Activated T-cell treated with anti-CD3 and anti-CD28 coated beads for 4 hours (primary cell): Measurements from ENCODE around the gene NEDD4L.

Source experiments
- DNase-seq: peaks from one replicate; pipeline ENCODE4 v3.0.0-alpha.2; 2020

NEDD4L gene

DNA sequence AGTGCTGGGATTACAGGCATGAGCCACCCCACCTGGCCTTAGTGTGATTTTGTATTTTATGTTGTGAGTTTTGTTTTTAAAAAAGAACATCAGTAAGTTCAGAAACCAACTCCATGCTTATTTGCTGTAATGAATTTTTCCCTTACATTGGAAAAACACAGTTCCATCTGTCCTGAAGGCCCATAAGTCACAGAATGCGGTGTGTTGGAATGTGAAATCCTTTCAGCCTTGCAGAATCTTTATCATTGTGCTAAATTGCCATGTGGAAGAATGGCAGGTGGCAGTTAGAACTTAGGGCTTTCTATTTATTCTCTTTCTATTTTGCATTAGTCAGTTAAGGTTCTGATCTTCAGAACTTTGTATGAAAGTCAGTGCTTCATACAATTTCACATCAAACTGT lies 52.6 kb downstream of the NEDD4L start:
- no peak for DNase-seq

DNA sequence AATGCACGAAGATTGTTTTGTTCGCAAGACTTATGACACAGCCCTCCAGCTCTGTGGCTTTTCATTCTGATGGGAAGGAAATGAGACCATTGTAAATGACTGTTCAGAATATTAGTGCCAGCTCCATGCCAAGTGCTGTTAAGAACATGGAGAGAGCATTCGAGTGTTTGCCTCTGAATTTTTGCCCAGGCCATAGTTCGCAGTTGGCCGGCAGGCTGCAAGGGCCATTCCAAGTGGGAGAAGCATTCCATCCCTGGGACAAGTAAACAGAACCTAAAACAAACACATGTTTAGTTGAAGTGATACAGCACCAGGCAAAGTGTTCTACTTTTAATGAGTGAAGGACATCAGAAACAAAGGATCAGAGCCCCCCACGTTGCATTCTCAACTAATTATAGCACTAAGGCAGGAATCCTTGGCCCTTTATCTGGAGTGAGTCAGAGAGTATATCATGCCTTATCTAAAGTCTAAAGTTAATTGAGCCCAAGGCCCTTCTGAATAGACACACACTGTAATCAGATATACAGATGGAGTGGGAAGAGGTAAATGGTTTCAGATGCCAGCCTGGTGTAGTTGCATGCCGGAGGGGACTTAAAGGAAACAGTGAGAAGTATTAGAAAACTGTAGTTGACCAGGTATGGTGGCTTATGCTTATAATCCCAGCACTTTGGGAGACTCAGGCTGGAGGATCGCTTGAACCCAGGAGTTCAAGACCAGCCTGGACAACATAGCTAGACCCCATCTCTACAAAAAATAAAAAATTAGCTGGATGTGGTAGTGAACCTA lies 53.3 kb downstream of the NEDD4L start:
- DNase-seq: no peak

DNA sequence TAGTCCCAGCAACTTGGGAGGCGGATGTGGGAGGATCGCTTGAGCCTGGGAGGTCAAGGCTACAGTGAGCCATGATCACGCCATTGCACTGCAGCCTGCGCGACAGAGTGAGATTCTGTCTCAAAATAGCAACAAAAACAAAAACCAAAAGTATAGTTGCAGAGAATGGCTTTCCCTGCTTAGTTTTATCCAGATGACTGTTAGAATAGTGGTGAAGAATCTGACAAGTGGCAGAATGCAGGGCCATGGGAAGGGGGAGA lies 53.8 kb downstream of the NEDD4L start:
- DNase-seq: no peak

DNA sequence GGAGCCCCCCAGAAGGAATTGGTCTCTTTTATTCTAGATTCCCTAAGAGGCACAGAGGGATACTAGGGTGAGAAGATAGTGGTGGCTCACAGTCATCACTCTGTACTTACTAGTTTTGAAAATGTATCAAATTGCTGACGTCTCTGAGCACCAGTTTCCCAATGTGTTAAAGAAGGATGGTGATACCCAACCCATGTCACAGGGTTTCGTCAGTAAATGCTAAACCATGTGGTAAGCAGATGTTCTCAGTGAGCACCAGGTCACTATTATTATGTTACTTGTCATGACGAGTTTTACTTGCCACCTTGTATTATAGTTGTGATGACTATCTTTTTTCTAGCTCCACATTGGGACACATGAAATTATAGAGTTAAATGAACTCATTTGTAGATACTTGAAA lies 54.7 kb downstream of the NEDD4L start:
- no peak for DNase-seq

DNA sequence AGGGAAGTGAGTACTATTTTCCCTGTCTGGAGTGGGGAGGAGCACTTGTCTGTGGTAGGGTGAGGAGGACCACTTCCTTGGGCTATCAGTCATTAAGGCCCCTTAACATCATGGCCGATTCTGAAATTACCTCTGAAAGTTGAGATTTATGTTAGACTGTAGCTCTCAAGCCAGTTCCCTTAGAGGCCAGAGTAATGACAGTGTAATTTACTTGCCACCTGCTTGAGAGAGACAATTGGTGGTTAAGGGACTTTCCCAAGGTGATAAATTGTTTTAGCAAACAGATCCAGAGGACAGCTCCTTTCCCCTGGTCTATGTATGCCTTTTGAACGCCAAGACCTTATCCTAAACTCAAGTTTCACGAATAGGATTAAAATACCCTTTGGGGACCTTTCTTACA lies 56.1 kb downstream of the NEDD4L start:
- DNase-seq: no peak

DNA sequence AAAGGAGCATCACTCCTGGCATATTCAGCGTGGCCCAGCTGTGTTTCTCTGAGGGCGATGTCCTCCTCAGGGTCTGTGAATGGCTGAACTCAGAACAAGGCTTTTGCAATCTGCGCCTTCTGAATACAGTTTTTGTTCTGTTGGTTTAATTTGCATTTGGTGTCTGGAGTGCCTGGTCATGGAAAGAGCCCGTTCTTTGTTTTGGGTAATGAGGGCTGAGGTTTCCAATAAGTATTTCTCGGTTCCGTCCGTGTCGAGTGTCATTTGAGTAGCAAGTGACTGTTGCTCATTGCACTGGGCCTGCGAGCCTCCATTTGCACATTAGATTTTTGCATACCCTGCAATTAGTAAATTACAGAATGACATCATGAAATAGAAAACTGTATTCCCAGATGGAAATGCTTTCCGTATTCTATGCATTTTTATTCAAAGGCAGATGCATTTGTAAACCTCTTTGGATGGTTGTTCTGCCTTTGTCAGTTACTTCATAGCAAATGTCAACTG lies 57.3 kb downstream of the NEDD4L start:
- DNase-seq: no peak

DNA sequence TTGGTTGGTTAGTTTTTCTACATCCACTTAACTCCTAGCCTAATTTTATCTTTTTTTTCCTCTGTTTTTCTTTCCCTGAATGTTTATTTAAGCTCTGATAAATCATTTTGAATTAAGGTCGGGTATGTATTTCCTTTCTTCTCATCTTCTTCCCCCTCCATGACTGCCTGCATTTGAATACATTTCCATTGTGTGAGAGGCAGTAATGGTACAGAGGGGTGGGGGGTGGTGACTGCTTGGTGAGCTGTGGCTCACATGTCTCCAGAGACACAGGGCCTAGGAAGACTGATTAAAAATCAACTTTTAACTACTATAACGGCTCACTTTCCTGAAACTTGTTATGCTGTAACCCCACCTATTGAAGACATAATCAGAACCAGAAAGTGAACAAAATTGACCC lies 58.0 kb downstream of the NEDD4L start:
- no peak for DNase-seq

DNA sequence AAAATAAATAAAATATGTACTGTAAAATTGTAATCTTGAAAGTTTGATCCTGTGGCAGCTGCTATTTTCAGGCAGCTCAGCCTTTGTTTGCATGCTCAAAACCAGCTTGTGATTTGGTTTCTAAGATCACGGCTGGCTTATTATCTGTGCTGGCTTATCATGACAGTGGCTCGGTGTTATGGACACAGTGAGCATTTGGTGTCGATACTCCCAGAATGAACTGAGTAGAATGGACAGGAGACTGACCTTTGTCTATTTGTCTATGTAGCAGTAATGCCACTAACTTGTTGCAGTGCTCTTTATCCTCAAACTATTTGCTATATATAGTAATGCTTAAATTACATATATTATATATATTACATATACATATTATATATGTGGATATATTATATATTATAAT lies 58.8 kb downstream of the NEDD4L start:
- DNase-seq: no peak

DNA sequence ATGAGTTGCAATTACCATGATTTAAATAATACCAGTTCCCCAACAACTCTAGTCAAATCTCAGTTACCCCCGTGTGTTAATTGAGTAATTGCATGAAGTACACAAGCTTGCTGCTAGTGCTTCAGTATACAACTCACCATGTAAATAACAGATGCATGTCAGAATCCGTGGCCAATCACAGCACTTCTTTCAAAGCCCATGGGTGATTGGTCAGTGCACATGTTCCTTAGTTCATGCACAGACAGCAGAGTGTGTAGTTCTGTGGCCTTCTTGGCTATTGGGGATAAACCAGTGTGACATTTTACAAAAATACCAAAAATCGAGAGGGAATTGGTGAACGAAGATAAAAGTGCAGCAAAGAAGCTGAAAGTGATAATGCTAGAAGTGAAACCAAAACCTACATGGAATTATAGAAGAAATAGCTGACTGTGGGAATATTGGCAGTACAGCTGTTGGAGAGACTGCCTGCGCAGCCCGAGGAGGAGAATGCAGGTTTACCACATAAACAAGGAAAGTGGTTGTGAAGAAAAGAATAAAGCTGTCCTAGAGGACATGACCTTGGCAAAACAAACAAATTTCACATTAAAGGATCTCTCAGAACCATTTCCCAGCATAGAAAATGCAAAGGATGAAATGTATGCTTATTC lies 59.4 kb downstream of the NEDD4L start:
- DNase-seq: no peak

DNA sequence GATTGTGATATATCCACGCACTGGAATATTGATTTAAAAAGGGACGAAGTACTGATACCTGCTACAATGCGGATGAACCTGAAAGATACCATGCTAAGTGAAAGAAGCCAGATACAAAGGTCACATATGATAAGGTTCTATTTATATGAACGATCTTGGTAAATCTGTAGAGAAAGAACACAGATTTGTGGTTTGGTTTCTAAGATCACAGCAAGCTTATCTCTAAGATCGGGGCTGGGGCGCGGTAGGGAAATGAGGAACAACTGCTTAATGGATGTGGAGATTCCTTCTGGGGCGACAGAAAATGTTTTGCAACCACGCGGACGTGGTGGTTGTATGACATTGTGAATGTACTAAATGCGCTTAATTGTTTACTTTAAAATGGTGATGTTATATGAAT lies 60.1 kb downstream of the NEDD4L start:
- DNase-seq: no peak

DNA sequence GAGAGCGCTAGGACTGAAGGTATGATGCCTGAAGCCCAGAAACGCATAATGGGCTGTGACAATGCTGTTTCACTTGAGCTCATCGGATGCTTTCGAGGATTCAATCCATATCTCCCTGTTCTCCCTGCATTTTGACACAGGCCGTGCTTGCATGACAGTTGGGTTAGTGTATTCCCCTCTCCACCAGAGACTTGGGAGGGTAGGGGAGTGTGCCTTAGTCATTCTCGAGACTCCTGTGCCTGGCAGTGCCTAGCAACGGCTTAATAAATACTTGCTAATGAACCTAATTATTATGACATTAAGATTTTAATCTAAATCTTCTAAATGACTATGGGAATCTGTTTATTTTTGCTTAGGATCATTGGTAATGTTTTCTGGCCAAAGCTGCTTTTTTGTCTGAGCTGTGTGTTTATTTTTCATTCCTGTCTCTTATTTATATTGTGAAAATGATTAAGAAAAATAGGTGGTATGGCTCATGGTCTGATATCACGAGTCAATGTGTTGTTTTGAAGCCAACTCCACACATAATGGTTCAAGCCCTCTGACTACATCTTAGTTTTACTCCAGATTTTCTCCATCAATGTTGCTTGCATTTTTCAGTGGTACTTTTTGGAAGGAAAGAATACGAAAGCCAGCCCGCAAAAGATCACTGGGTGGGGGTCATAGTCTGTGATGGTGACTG lies 61.3 kb downstream of the NEDD4L start:
- DNase-seq: no peak

DNA sequence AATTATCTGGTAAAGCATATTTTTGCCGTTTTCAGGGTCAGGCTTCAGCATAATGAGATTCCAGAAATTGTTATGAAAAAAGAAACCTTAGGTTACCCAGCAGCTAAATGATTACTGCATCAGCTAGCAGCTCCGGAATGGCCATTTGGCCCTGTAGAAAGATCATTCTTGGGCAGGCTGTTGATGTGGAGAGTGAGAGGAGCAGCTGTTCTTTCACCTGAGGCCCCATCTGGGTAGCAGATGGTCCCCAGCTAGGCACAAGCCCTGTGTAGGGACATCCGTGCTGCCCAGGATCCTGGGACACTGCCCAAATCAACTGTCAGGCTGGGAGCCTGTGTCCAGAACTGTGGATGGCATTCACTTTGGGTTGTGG lies 61.8 kb downstream of the NEDD4L start:
- DNase-seq: no peak

DNA sequence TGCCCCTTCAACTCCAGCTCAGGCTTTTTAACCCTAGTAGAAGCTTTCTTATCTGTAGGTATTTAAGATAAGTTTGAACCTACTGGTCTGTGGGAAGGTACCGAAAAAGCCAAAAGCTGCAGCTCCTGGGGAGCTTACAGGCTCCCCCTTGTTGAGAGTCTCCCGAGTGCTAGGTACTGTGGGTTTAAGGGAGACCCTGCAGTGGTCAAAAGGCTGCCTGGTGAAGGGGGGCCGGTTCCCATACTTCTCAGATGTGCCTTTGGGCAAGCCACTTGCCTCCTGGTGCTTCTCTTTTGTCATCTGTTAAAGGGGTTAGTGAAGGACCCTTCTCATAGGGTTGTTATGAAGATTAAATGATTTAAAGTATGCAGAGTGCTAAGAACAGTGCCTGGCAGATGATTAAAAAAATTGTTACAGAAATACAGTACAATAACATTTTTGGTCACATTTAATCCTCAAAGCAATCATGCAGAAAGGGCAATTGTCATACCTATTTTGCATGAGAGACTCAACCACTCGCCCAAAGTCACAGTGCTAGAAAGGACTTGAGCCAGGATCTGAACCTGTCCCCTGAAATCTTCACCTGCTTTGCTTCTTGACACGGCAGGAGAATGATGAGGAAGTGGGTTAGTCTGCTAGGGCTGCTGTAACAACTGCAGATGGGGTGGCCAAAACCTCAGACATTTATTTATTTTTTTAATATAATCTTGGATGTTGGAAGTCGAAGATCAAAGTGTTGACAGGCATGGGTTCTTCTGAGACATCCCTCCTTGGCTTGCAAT lies 62.5 kb downstream of the NEDD4L start:
- no peak for DNase-seq

DNA sequence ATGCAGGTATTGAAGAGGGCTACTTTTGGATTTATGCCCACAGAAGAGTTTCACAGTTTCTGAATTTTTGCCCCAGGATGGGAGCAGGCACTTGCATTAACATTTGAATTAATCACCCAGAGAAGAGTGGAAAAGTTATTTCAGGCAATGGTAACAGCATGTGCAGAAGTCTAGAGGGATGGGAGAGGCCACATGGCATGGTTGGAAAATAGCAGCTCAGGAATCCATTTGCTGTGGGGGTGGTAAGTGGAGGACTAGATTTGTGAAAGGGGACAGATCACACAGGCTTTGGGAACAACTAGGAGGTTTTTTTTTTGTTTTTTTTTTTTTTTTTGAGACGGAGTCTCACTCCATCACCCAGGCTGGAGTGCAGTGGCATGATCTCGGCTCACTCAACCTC lies 65.2 kb downstream of the NEDD4L start:
- DNase-seq: no peak

DNA sequence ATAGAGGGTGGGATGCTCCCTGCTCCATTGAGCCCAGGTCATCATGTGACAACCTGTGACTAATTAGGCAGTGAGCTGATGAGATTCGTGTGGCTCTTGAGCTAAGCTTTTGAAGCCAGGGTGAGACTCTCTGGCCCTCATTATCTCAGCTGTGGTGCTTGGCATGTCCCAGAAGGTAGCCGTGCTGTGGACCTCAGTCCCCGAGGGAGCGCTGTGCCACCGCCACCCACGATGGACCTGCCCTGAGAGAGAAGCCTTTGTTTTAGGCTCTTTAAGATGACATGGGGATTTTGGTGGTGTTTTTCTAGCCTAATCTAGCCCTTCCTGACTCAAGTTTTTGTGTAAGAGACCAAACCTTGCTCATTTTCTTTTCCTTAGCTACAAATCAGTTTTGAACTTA lies 66.4 kb downstream of the NEDD4L start:
- DNase-seq: no peak

DNA sequence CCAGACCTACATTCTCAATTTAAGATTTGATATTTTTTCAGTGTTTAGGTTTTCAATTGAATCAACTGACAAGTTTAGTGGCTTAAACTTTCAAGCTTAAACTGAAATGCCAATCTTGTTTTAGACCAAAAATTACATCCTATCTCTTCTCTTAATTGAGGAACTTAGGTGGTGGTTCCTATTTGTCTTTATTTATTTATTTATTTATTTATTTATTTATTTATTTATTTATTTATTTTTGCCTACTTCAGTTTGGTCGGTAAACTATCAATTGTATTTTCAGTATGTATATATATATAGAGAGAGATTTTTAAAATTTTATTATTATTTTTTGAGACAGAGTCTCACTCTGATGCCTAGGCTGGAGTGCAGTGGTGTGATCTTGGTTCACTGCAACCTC lies 68.1 kb downstream of the NEDD4L start:
- no peak for DNase-seq

DNA sequence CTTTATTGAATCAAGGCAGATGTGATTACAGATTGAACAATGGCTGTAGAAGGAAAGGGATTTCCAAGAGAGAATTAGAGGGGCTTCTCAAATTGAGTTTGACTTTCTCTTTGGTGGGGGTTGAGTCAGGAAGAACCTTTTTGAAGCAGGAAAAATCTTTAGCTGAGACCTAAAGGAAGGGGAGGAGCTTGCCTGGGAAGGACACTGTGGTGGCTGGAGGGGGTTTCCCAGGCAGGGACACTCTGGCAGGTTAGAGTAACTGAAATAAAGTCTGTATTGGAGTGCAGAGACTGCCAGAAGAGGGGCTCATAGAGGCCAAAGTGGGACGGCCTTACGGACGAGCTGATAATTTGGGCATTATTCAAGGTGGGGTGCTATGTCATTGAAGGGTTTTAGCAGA lies 69.3 kb downstream of the NEDD4L start:
- DNase-seq: no peak

DNA sequence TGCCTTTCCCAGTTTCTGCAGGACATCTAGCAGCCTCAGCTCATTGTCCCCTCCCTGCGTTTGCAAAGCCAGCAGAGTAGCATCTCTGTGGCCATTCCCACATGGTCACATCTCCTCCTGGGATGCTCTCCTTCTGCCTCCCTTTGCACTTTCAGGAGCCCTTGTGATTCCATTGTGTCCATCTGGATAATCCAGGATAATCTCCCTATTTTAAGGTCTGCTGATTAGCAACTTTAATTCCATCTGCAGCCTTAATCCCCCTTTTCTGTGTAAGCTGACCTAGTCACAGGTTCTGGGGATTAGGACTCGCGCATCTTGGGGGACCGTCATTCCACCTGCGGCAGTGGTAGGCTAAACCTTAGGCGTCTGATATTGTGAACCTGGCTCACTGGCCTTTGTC lies 70.7 kb downstream of the NEDD4L start:
- no peak for DNase-seq

DNA sequence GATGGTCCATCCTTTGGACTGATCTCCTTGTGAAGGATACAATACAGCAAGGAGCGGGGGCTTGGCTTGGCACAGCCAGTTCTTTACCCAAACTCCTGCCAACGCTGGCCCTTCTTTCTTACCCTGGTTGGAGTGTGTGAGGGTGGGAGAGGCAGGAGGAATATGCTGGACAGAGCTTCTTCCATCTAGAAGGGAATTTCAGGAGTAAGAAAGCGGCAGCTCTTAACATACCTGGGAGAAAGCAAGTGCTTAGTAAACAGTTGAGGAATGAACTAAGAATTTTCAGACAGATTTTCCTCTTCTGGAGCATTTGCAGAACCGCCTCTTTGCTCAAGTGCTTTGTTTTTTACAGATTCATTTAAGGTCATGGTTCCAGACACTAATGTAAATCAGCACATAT lies 72.8 kb downstream of the NEDD4L start:
- no peak for DNase-seq

DNA sequence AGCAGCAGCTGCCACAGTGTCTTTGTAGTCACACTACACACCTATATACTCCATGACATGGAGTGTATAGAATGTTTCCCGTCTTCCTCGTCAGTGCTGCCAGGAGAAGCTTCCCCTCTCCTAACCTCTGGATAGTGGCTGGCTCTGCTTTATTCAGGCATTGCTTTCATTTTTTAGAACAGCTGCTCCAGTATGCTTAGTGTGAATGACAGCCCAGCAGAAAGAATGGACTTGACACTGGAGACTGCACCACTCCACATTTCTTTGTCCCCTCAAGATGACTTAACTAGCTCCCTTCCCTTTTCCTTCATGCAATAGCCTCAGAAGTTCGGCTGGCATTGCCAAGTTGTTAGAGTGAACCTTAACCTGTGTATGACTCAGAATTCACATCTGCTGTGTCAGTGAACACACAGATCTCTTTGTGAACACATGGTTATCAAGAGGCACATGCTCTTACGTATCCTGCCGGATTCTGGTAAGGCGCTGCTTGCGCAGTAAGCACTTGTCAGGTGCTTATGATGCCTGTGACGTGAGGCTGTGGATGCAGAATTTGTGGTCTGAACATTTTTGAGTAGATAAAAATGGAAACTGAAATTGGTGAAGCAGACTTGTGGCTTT lies 73.9 kb downstream of the NEDD4L start:
- no peak for DNase-seq

DNA sequence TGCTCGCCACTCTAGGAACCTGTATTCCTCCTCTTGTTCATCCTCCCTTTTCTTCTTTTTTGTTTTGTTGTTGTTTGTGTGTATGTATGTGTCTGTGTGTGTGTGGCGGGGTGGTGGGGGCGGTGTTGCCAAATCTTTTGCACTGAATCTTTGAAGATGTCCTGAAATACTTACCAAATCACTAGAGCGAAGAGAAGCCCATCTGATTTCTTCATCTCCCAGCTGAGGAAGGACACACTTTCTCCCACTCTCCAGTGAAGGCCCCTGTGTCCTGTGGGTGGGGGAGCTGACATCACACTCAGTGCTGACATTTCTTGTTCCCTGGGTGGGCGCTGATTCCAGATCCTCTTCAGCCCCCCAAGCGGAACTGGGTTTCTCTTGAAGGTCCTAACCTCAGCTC lies 74.5 kb downstream of the NEDD4L start:
- DNase-seq: no peak

DNA sequence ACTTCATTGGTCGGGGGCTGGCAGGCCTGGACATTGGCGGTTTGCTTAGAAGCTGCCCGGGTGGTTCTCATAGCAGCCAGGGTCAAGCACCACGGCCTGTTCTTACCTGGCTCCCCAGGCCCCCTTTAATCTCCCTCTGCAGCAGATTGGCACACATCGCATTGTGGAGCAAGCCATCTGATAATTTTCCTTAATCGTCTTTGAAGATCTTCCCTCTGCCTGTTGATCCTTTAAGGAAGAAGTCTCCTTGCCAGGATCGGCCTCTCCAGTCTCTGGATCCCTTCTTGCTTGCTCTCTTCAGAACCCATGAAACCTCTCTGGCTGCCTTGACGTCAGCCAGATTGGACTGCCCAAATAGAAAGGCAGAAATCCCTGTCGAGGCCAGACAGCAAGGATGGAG lies 75.8 kb downstream of the NEDD4L start:
- DNase-seq: no peak

DNA sequence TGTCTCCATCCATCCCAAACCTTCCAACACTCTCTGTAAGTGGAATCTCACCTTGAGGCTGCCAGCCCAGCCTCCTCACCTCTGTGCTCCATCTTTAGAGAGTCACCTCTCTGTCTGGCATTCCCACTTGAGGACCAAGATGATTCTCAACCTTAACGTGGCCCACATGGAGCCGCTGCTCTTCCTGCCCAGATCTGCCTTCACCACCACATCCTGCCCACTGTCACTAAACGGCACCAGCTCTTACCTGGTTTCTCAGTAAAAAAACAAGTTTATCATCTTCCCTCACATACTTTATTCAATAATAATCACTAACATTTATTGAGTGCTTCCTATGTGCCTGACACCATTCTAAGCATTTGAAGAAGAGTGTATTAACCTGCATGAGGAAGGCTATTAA lies 80.4 kb downstream of the NEDD4L start:
- DNase-seq: no peak
